Activated CD4-positive, alpha-beta T cell treated with anti-CD3 and anti-CD28 coated beads, Interleukin-2, amount 10 ng/mL, durations not matched to agents 24 days and 14 days (primary cell): ENCODE results near the gene VWF. TPM values are rescaled to one million over a fixed set of nuclear protein-coding genes. Genes with fewer than 3 reads are reported as not detected.

Experiments used
- DNase-seq: peaks from one replicate; pipeline ENCODE4 v3.0.0; 2022
- H3K27ac Mint-ChIP-seq: one replicate; pipeline ENCODE4 v1.8.0; 2022; ENCODE audit warnings: mild to moderate bottlenecking, mixed read lengths
- H3K27me3 Mint-ChIP-seq: one replicate; pipeline ENCODE4 v1.8.0; 2022; ENCODE audit warnings: mixed read lengths
- H3K36me3 Mint-ChIP-seq: one replicate; pipeline ENCODE4 v1.8.0; 2022; ENCODE audit warnings: low read depth, mild to moderate bottlenecking, mixed read lengths
- H3K4me1 Mint-ChIP-seq: one replicate; pipeline ENCODE4 v1.8.0; 2021; ENCODE audit warnings: mixed read lengths
- H3K4me3 Mint-ChIP-seq: one replicate; pipeline ENCODE4 v1.8.0; 2022; ENCODE audit warnings: mild to moderate bottlenecking, moderate library complexity, mixed read lengths
- H3K9me3 Mint-ChIP-seq: one replicate; pipeline ENCODE4 v1.8.0; 2021; ENCODE audit warnings: mixed read lengths
- intact Hi-C: fragments of 100-400 bp; cut with micrococcal nuclease; formaldehyde crosslinking; loops from one replicate; pipeline ENCODE4 v1.15.1; 2023
- total RNA-seq: library from RNA; stranded (reverse); gene quantifications from 2 replicates; pipeline ENCODE4 v1.2.3, GENCODE V29; 2022

Gene VWF
- total RNA-seq, 1 donor from 2014 or later = not detected

GRCh38 chr12:6045438-6045837 lies 79.0 kb downstream of the VWF start:
- intact Hi-C loops = no loop called here
- no peaks in the 10 kb centered on the region for H3K36me3 Mint-ChIP-seq
- DNase-seq = no peak
- H3K4me1 Mint-ChIP-seq = no peaks in the 10 kb centered on the region
- no peak overlapping the region for H3K27ac Mint-ChIP-seq
- H3K9me3 Mint-ChIP-seq = no peaks in the 10 kb centered on the region
- peaks cover 2% of the 10 kb centered on the region for H3K27me3 Mint-ChIP-seq
- no peak overlapping the region for H3K4me3 Mint-ChIP-seq

- H3K27ac Mint-ChIP-seq = no peak overlapping the region
- H3K36me3 Mint-ChIP-seq = no peaks in the 10 kb centered on the region
- DNase-seq = no peak
- no peaks in the 10 kb centered on the region for H3K27me3 Mint-ChIP-seq
- no peaks in the 10 kb centered on the region for H3K9me3 Mint-ChIP-seq
- intact Hi-C loops = no loop called here
- no peak overlapping the region for H3K4me3 Mint-ChIP-seq
- H3K4me1 Mint-ChIP-seq = no peaks in the 10 kb centered on the region
Measured at GRCh38 chr12:6044082-6044481, 80.4 kb downstream of the VWF start.

- Mint-ChIP-seq H3K4me1 (no peaks in the 10 kb centered on the region), H3K36me3 (no peaks in the 10 kb centered on the region), H3K9me3 (no peaks in the 10 kb centered on the region), H3K27me3 (no peaks in the 10 kb centered on the region), H3K27ac (no peak overlapping the region), H3K4me3 (no peak overlapping the region)
- intact Hi-C loops = no loop called here
- DNase-seq = no peak
Measured at GRCh38 chr12:6042446-6042845, 82.0 kb downstream of the VWF start.

DNA sequence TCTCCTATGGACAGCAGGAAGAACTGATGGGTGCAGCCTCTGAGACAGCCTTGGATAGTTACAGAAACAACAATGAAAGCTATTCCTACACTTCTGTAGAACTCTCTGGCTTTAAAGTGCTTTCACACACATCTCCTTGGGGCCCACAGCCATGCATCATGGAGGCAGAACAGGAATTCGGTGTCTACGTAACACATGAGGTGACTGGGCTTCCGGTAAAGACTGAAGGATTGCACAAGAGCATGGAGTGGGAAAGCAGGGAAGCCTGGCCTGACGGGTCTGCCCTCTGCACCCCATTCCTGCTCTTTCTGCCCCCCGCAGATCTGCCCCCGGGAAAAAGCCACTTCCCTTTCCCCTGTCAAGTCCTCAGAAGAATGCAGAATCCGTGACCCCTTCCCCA lies 82.6 kb downstream of the VWF start:
- H3K27me3 Mint-ChIP-seq = no peaks in the 10 kb centered on the region
- intact Hi-C loops = no loop called here
- no peaks in the 10 kb centered on the region for H3K36me3 Mint-ChIP-seq
- H3K9me3 Mint-ChIP-seq = no peaks in the 10 kb centered on the region
- H3K4me3 Mint-ChIP-seq = no peak overlapping the region
- no peak overlapping the region for H3K27ac Mint-ChIP-seq
- H3K4me1 Mint-ChIP-seq = no peaks in the 10 kb centered on the region
- no peak for DNase-seq

- intact Hi-C loops = loop anchor here (1.0 kb wide), 1 partner anchor 53 kb away; no protein-coding TSS in a partner anchor
- no peaks in the 10 kb centered on the region for H3K4me1 Mint-ChIP-seq
- no peak overlapping the region for H3K27ac Mint-ChIP-seq
- H3K27me3 Mint-ChIP-seq = no peaks in the 10 kb centered on the region
- no peaks in the 10 kb centered on the region for H3K36me3 Mint-ChIP-seq
- H3K4me3 Mint-ChIP-seq = no peak overlapping the region
- H3K9me3 Mint-ChIP-seq = no peaks in the 10 kb centered on the region
- no peak for DNase-seq
Measured at GRCh38 chr12:6040815-6041214, 83.7 kb downstream of the VWF start.

DNA sequence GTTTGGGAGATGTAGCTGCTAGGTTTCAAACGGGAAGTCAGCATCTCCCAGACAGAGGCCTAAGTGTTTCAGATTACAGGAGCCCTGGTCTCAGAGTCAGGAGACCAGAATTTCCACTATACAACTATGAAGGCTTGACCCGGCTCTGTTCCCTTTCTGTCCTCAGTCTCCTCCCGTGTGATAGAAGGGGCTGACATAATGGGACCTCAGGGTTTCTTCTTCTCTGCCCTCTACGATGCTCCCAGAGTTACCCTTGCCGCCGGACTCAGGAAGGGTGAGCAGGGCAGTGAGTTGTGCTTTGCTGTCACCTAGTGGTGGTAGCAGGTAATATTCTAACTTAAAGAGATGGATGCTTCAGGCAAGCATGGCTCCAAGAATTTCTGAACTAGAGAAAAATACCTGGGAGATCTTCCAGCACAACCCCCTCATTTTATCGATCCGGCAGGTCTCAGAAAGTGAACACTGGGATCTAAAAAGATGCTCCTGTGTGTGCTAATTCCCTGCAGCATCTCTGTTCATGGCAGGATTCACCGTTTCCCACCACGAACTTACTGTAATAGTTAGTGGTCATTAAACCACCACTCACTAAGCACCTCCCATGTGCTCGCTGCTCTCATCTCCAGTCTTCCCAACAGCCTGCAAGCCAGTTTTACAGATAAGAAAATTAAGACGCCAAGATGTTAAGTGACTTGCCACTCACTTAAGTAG lies 84.4 kb downstream of the VWF start:
- H3K27ac Mint-ChIP-seq = no peak overlapping the region
- H3K36me3 Mint-ChIP-seq = no peaks in the 10 kb centered on the region
- no peaks in the 10 kb centered on the region for H3K4me1 Mint-ChIP-seq
- H3K4me3 Mint-ChIP-seq = no peak overlapping the region
- H3K9me3 Mint-ChIP-seq = no peaks in the 10 kb centered on the region
- no peaks in the 10 kb centered on the region for H3K27me3 Mint-ChIP-seq
- intact Hi-C loops = loop anchor here (1.0 to 5.0 kb wide), 2 partner anchors 52 to 73 kb away; no protein-coding TSS in a partner anchor
- DNase-seq = peak; percentile 83

DNA sequence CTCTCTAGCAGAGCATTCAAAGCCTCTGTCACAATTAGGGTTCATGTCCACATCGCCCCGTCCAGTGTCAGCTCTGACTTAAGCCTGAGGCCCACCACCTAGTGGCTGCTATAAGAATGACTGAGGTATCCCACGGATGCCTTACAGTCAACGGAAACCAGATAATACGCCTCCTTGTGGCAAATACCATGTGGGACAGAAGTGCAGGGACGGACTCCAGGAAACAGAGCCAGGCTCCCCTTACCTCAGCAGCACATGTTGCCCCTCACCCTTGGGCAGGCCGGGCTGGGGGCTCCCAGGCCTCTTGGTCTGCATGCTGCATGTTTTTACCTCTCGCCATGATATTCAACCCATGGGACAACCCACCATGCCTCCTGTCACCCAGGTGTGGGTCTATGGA lies 86.3 kb downstream of the VWF start:
- DNase-seq = peak; percentile 80
- Mint-ChIP-seq H3K27ac (no peak overlapping the region), H3K27me3 (no peaks in the 10 kb centered on the region), H3K4me1 (no peaks in the 10 kb centered on the region), H3K9me3 (no peaks in the 10 kb centered on the region), H3K36me3 (no peaks in the 10 kb centered on the region), H3K4me3 (no peak overlapping the region)
- intact Hi-C loops = loop anchor here (5.0 kb wide), 1 partner anchor 71 kb away; no protein-coding TSS in a partner anchor

DNA sequence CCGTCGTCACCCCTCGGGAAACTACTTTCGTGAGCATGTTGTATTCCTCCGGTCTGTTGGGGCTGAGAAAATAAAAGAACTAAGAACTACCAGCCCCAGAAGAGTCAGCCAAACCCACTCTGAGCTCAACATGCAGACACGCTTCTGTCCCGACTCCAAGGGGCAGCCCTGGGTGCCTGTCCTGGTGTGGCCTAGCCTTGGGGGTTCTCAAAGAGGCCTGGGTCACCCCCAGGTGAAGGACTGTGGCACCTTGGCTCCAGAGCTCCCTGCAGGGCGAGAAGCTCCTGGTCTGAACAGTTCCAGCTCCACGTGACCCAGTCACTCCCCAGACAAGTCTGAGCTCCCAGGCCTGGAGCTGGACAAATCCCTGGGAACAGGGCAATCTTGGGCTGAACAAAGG lies 87.0 kb downstream of the VWF start:
- no peak overlapping the region for H3K4me3 Mint-ChIP-seq
- H3K36me3 Mint-ChIP-seq = no peaks in the 10 kb centered on the region
- H3K4me1 Mint-ChIP-seq = no peaks in the 10 kb centered on the region
- H3K27ac Mint-ChIP-seq = no peak overlapping the region
- DNase-seq = no peak
- H3K9me3 Mint-ChIP-seq = no peaks in the 10 kb centered on the region
- no peaks in the 10 kb centered on the region for H3K27me3 Mint-ChIP-seq
- intact Hi-C loops = loop anchor here (5.0 kb wide), 1 partner anchor 70 kb away; no protein-coding TSS in a partner anchor

GRCh38 chr12:6036509-6036908 lies 88.0 kb downstream of the VWF start:
- H3K9me3 Mint-ChIP-seq = no peaks in the 10 kb centered on the region
- no peak for DNase-seq
- H3K27me3 Mint-ChIP-seq = no peaks in the 10 kb centered on the region
- H3K36me3 Mint-ChIP-seq = no peaks in the 10 kb centered on the region
- H3K4me3 Mint-ChIP-seq = no peak overlapping the region
- intact Hi-C loops = loop anchor here (5.0 kb wide), 1 partner anchor 69 kb away; no protein-coding TSS in a partner anchor
- no peak overlapping the region for H3K27ac Mint-ChIP-seq
- no peaks in the 10 kb centered on the region for H3K4me1 Mint-ChIP-seq

- intact Hi-C loops = no loop called here
- H3K4me3 Mint-ChIP-seq = no peak overlapping the region
- H3K9me3 Mint-ChIP-seq = no peaks in the 10 kb centered on the region
- no peak for DNase-seq
- no peak overlapping the region for H3K27ac Mint-ChIP-seq
- no peaks in the 10 kb centered on the region for H3K36me3 Mint-ChIP-seq
- H3K4me1 Mint-ChIP-seq = no peaks in the 10 kb centered on the region
- H3K27me3 Mint-ChIP-seq = no peaks in the 10 kb centered on the region
Measured at GRCh38 chr12:6034596-6034995, 89.9 kb downstream of the VWF start.

- intact Hi-C loops = no loop called here
Measured at GRCh38 chr12:6033546-6033945, 90.9 kb downstream of the VWF start.

DNA sequence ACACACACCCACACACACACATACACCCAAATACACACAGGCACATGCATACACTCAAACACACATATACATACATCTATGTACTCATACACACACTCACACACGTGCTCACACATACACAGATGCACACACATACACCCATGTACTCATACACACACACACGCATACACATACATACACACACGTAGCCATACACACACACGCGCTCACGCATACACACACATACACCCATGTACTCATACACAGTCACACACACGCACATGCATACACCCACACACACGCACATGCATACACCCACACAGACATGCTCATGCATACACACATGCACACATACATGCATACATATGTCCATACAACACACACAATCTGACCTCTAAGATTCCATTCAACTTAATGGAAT lies 91.7 kb downstream of the VWF start:
- intact Hi-C loops = no loop called here
- peaks cover 3% of the 10 kb centered on the region for H3K27me3 Mint-ChIP-seq
- H3K36me3 Mint-ChIP-seq = no peaks in the 10 kb centered on the region
- H3K27ac Mint-ChIP-seq = no peak overlapping the region
- DNase-seq = no peak
- no peak overlapping the region for H3K4me3 Mint-ChIP-seq
- no peaks in the 10 kb centered on the region for H3K4me1 Mint-ChIP-seq
- H3K9me3 Mint-ChIP-seq = no peaks in the 10 kb centered on the region

More at GRCh38 chr12:6033546-6033945, 90.9 kb downstream of the VWF start:
- Mint-ChIP-seq H3K27me3 (no peaks in the 10 kb centered on the region), H3K36me3 (no peaks in the 10 kb centered on the region), H3K9me3 (no peaks in the 10 kb centered on the region), H3K4me3 (no peak overlapping the region), H3K27ac (no peak overlapping the region), H3K4me1 (no peaks in the 10 kb centered on the region)
- DNase-seq = no peak

- intact Hi-C loops = no loop called here
- H3K36me3 Mint-ChIP-seq = no peaks in the 10 kb centered on the region
- H3K27me3 Mint-ChIP-seq = peaks cover 5% of the 10 kb centered on the region
- no peak overlapping the region for H3K27ac Mint-ChIP-seq
- DNase-seq = no peak
- H3K4me1 Mint-ChIP-seq = no peaks in the 10 kb centered on the region
- H3K9me3 Mint-ChIP-seq = no peaks in the 10 kb centered on the region
- no peak overlapping the region for H3K4me3 Mint-ChIP-seq
Measured at GRCh38 chr12:6031001-6031400, 93.5 kb downstream of the VWF start.

DNA sequence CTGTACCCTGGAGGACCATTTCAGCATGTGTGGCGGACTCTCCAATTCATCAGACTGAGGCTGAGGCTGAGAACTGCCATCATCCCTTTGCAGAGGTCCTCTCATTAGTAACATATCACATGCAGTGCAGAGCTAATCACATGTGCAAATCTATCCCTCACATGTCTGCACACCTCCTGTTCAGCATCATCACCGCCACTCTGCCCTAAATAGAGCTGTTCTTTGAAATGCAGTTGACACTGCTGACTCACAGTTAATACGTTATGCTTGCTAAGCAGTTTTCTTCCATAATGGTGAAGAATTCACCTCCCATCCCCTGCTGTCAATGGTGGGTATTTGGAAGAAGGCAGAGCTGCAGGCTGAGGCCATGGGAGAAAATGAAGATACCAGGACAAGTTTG lies 94.4 kb downstream of the VWF start:
- Mint-ChIP-seq H3K27ac (no peak overlapping the region), H3K9me3 (no peaks in the 10 kb centered on the region), H3K4me3 (no peak overlapping the region), H3K36me3 (no peaks in the 10 kb centered on the region), H3K4me1 (no peaks in the 10 kb centered on the region), H3K27me3 (peaks cover 5% of the 10 kb centered on the region)
- intact Hi-C loops = no loop called here
- DNase-seq = no peak

- intact Hi-C loops = no loop called here
Measured at GRCh38 chr12:6029401-6029800, 95.1 kb downstream of the VWF start.

More at GRCh38 chr12:6029401-6029800, 95.1 kb downstream of the VWF start:
- H3K36me3 Mint-ChIP-seq = no peaks in the 10 kb centered on the region
- no peaks in the 10 kb centered on the region for H3K4me1 Mint-ChIP-seq
- no peak for DNase-seq
- no peak overlapping the region for H3K27ac Mint-ChIP-seq
- H3K4me3 Mint-ChIP-seq = no peak overlapping the region
- H3K27me3 Mint-ChIP-seq = peaks cover 5% of the 10 kb centered on the region
- no peaks in the 10 kb centered on the region for H3K9me3 Mint-ChIP-seq
